HCT116 (cell line): ENCODE results near the gene LAMTOR1.

Experiments
- CTCF ChIP-seq, 3 experiments: fragments of 200-600 bp in 1 of 3; sonication (generic) in 1 of 3; IDR thresholded peaks in 2 of 3; conservative IDR thresholded peaks in 1 of 3; 2 replicates each; pipeline ENCODE4 v1.5.1; 2012 to 2017; ENCODE audit warnings: low read depth in 2 of 3, low read length in 2 of 3, antibody characterized with exemption in 1 of 3, borderline replicate concordance in 1 of 3, control low read depth in 1 of 3, mild to moderate bottlenecking in 1 of 3, mixed read lengths in 1 of 3, mixed run types in 1 of 3, moderate library complexity in 1 of 3; ENCODE audit not compliant: insufficient read depth in 1 of 3
- EZH2 ChIP-seq: fragments of 200-600 bp; sonication (generic); IDR thresholded peaks from 2 replicates; pipeline ENCODE4 v1.6.1; 2017; ENCODE audit warnings: antibody characterized with exemption, mixed run types
- JUND ChIP-seq: IDR thresholded peaks from 2 replicates; pipeline ENCODE4 v1.6.1; 2012
- POLR2A ChIP-seq: IDR thresholded peaks from 2 replicates; pipeline ENCODE4 v1.7.0; 2011; ENCODE audit warnings: borderline replicate concordance; ENCODE audit not compliant: insufficient read depth, insufficient read length; ENCODE audit errors: extremely low read depth
- POLR2AphosphoS5 ChIP-seq: IDR thresholded peaks from 2 replicates; pipeline ENCODE4 v1.6.1; 2011; ENCODE audit warnings: mild to moderate bottlenecking, low read depth, low read length, moderate library complexity
- SIN3A ChIP-seq: IDR thresholded peaks from 2 replicates; pipeline ENCODE4 v1.6.1; 2012; ENCODE audit warnings: low read depth
- YY1 ChIP-seq: IDR thresholded peaks from 2 replicates; pipeline ENCODE4 v1.6.1; 2011; ENCODE audit warnings: low read length, low read depth, moderate library complexity, mild to moderate bottlenecking; ENCODE audit not compliant: insufficient replicate concordance; ENCODE audit errors: extremely low read depth
- ZBTB33 ChIP-seq: IDR thresholded peaks from 2 replicates; pipeline ENCODE4 v1.6.1; 2011; ENCODE audit warnings: mild to moderate bottlenecking, low read length, moderate library complexity; ENCODE audit not compliant: insufficient replicate concordance; ENCODE audit errors: extremely low read depth
- ZNF274 ChIP-seq: fragments of 200-500 bp; sonication (Bioruptor generic); IDR thresholded peaks from 2 replicates; pipeline ENCODE4 v1.6.1; 2014; ENCODE audit warnings: mild to moderate bottlenecking, low read depth, low read length, inconsistent platforms
- TF ChIP-seq, protein P1 (sequence below): IDR thresholded peaks from 2 replicates; pipeline ENCODE4 v1.6.1; 2012

GRCh38 chr11:72124046-72124445 lies 20.9 kb upstream of the LAMTOR1 start:
- TF ChIP-seq POLR2AphosphoS5 (no peak), SIN3A (no peak), EZH2 (no peak), POLR2A (no peak), ZBTB33 (no peak), YY1 (no peak), JUND (no peak), CTCF (IDR thresholded peaks at IDR 0.05 in 2 of 3, conservative IDR thresholded peaks at IDR 0.05 in 1 of 3; ENCODE audit: borderline replicate concordance in 1 of 3, insufficient read depth in 1 of 3, low read depth in 2 of 3, low read length in 2 of 3) (no peak), ZNF274 (no peak)
- TF ChIP-seq, protein P1, sequence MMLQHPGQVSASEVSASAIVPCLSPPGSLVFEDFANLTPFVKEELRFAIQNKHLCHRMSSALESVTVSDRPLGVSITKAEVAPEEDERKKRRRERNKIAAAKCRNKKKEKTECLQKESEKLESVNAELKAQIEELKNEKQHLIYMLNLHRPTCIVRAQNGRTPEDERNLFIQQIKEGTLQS = no peak
